ENCODE data around the gene MAP2K3.

Gene MAP2K3

GRCh38 chr17:21247552-21248258, 36.8 kb upstream of the MAP2K3 start:
- Mint-ChIP-seq H3K27me3 (ENCODE audit: low read depth) (no peaks in the 10 kb centered on the region), H3K36me3 (ENCODE audit: low read depth) (no peaks in the 10 kb centered on the region), H3K4me3 (no peak overlapping the region), H3K9me3 (no peaks in the 10 kb centered on the region), H3K4me1 (no peaks in the 10 kb centered on the region), H3K27ac (no peak overlapping the region)
- TF ChIP-seq CTCF (IDR thresholded peaks at IDR 0.05; ENCODE audit: unreplicated experiment in 3 of 3), result no peak

- H3K9me3 Mint-ChIP-seq, result no peaks in the 10 kb centered on the region
- no peak for TF ChIP-seq CTCF (IDR thresholded peaks at IDR 0.05; ENCODE audit: unreplicated experiment in 3 of 3)
- H3K27me3 Mint-ChIP-seq (ENCODE audit: low read depth), result no peaks in the 10 kb centered on the region
- no peak overlapping the region for H3K27ac Mint-ChIP-seq
- no peaks in the 10 kb centered on the region for H3K36me3 Mint-ChIP-seq (ENCODE audit: low read depth)
- H3K4me1 Mint-ChIP-seq, result no peaks in the 10 kb centered on the region
- no peak overlapping the region for H3K4me3 Mint-ChIP-seq
Measured at GRCh38 chr17:21248500-21248899, 36.0 kb upstream of the MAP2K3 start.

- H3K27me3 Mint-ChIP-seq (ENCODE audit: low read depth), result no peaks in the 10 kb centered on the region
- H3K9me3 Mint-ChIP-seq, result no peaks in the 10 kb centered on the region
- no peak overlapping the region for H3K27ac Mint-ChIP-seq
- no peaks in the 10 kb centered on the region for H3K4me1 Mint-ChIP-seq
- no peaks in the 10 kb centered on the region for H3K36me3 Mint-ChIP-seq (ENCODE audit: low read depth)
- TF ChIP-seq CTCF (IDR thresholded peaks at IDR 0.05; ENCODE audit: unreplicated experiment in 3 of 3), result no peak
- H3K4me3 Mint-ChIP-seq, result peak overlapping the region in 1 of 3 experiments; percentile 38
Measured at GRCh38 chr17:21249086-21249795, 35.3 kb upstream of the MAP2K3 start.

GRCh38 chr17:21249920-21250703, 34.4 kb upstream of the MAP2K3 start:
- peak overlapping the region in 2 of 3 experiments; percentile 26 to 40 for H3K4me3 Mint-ChIP-seq
- H3K4me1 Mint-ChIP-seq, result no peaks in the 10 kb centered on the region
- H3K9me3 Mint-ChIP-seq, result no peaks in the 10 kb centered on the region
- H3K27ac Mint-ChIP-seq, result peak overlapping the region in 1 of 3 experiments; percentile 9
- H3K36me3 Mint-ChIP-seq (ENCODE audit: low read depth), result no peaks in the 10 kb centered on the region
- no peaks in the 10 kb centered on the region for H3K27me3 Mint-ChIP-seq (ENCODE audit: low read depth)
- no peak for TF ChIP-seq CTCF (IDR thresholded peaks at IDR 0.05; ENCODE audit: unreplicated experiment in 3 of 3)

GRCh38 chr17:21250854-21251253, 33.7 kb upstream of the MAP2K3 start:
- Mint-ChIP-seq H3K36me3 (ENCODE audit: low read depth) (no peaks in the 10 kb centered on the region), H3K9me3 (no peaks in the 10 kb centered on the region), H3K27ac (no peak overlapping the region), H3K27me3 (ENCODE audit: low read depth) (no peaks in the 10 kb centered on the region), H3K4me1 (no peaks in the 10 kb centered on the region), H3K4me3 (peak overlapping the region; percentile 26 to 56 (median 55))
- no peak for TF ChIP-seq CTCF (IDR thresholded peaks at IDR 0.05; ENCODE audit: unreplicated experiment in 3 of 3)
